ENCODE data around the gene BSPRY.
"Not testable (repeated sequence)": the region's sequence is repeated elsewhere in the genome, so short reads cannot be mapped to it uniquely, and the experiment has no call there.

Gene BSPRY

DNA sequence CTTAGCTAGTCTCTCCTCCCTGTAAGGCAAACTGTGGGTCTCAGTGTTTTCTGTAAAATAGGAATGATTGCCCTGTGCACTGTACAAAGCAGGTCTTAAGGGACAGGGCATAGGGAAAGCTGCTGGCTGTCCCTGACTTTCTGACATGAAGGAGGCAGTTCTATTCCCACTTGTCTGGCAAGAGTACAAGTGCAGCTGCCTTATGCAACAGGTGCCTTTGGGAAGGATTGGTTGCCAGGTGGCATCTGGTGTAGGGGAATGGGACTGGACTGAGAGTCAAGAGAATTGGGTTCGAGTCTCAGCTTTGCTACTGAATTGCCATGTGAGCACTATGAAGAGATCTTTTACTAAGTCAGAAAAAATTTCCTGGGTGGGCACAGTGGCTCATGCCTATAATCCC lies 10.0 kb downstream of the BSPRY start:
- TF ChIP-seq, protein P1, sequence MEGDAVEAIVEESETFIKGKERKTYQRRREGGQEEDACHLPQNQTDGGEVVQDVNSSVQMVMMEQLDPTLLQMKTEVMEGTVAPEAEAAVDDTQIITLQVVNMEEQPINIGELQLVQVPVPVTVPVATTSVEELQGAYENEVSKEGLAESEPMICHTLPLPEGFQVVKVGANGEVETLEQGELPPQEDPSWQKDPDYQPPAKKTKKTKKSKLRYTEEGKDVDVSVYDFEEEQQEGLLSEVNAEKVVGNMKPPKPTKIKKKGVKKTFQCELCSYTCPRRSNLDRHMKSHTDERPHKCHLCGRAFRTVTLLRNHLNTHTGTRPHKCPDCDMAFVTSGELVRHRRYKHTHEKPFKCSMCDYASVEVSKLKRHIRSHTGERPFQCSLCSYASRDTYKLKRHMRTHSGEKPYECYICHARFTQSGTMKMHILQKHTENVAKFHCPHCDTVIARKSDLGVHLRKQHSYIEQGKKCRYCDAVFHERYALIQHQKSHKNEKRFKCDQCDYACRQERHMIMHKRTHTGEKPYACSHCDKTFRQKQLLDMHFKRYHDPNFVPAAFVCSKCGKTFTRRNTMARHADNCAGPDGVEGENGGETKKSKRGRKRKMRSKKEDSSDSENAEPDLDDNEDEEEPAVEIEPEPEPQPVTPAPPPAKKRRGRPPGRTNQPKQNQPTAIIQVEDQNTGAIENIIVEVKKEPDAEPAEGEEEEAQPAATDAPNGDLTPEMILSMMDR (IDR thresholded peaks at IDR 0.05; ENCODE audit: insufficient read depth, low read depth, low read length, missing control alignments), result no peak
- no peak overlapping the region for H3K4me3 ChIP-seq (ENCODE audit: low read depth, low read length)
- DNase-seq (ENCODE audit: low read depth), result no peak

DNA sequence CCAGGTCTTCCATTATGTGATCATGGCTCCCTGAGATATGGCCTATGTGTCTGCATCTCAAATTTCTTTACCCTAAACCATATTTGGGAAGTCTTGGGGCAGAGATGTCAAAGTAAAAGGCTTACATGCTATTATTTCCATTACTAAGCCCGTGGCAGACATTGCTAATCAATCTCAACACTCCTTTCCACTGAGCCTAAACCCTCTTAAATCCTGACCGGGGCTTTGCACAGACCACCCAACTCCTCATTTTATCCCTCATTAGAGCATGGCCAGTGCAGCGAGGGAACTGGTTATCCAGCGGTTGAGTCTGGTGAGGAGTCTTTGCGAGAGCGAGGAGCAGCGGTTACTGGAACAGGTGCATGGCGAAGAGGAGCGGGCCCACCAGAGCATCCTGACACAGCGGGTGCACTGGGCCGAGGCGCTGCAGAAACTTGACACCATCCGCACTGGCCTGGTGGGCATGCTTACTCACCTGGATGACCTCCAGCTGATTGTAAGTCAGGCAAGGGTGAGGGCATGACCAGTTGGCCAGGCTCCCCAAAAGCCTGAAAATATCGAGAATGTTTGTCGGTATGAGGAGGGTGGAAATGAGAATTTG lies 11.0 kb downstream of the BSPRY start:
- H3K4me3 ChIP-seq (ENCODE audit: low read depth, low read length), result no peak overlapping the region
- DNase-seq (ENCODE audit: low read depth), result no peak
- TF ChIP-seq, protein P1 (IDR thresholded peaks at IDR 0.05; ENCODE audit: insufficient read depth, low read depth, low read length, missing control alignments), result no peak

DNA sequence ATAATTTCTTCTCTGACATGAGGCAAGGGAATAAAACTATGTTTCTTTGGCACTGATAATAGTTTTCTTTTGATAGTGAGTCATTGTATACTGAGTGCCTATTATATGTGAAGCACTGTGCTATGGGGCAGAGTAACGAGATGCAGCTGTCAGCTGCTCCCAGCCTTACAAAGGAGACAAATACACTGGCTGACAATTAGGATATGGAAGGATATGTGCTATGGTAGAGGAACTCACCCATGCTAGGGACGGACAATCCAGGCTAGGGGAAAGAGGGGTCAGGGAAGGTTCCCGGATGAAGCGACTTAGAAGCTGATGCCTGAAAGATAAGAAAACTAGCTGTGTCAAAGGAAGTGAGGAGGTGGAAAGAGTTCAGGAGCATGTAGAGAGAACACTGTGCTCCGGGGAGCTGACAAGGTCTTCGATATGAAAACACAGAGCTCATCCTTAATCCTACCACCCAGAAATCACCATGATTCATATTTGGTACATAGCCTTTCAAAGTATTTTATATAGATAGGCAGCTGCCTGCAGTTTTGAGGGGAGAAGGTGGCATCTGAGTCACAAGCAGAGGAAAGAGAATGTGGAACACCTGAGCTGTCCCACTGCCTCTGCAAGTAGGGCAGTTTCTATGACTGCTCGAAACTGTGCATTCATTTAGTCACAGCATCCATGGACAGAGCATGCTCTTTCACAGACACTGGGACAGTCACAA lies 12.1 kb downstream of the BSPRY start:
- H3K4me3 ChIP-seq (ENCODE audit: low read depth, low read length), result no peak overlapping the region
- DNase-seq (ENCODE audit: low read depth), result no peak
- TF ChIP-seq, protein P1 (IDR thresholded peaks at IDR 0.05; ENCODE audit: insufficient read depth, low read depth, low read length, missing control alignments), result no peak

DNA sequence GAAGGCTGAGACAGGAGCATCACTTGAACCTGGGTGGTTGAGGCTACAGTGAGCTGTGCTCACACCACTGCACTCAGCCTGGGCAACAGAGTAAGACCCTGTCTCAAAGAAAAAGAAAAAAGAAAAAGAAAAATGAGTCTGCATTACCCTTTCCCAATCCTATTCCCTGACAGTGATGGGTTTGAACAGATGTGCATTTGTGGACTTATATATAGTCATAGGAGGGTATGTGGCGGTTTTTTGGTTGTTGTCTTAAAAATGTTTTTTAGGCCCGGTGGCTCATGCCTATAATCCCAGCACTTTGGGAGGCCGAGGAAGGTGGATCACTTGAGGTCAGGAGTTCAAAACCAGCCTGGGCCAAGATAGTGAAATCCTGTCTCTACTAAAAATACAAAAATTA lies 14.0 kb downstream of the BSPRY start:
- TF ChIP-seq, protein P1 (IDR thresholded peaks at IDR 0.05; ENCODE audit: insufficient read depth, low read depth, low read length, missing control alignments), result no peak
- DNase-seq (ENCODE audit: low read depth), result no peak
- H3K4me3 ChIP-seq (ENCODE audit: low read depth, low read length), result no peak overlapping the region

DNA sequence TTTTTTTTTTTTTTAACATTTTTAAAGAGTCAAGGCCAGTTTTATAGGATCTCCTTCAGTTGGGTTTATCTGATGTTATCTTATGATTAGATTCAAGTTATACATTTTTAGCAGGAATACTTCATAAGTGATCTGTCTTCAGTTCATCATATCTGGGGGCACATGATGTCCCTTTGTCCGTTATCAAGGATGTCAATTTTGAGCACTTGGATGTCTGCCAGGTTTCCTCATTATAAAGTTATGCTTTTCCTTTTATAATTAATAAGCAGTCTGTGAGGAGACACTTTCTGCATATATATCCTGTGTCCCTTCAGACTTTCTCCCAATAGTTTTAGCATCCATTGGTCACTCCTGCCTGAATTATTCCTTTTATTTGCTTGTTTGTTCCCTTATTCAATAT lies 15.6 kb downstream of the BSPRY start:
- no peak overlapping the region for H3K4me3 ChIP-seq (ENCODE audit: low read depth, low read length)
- no peak for DNase-seq (ENCODE audit: low read depth)
- TF ChIP-seq, protein P1 (IDR thresholded peaks at IDR 0.05; ENCODE audit: insufficient read depth, low read depth, low read length, missing control alignments), result no peak

DNA sequence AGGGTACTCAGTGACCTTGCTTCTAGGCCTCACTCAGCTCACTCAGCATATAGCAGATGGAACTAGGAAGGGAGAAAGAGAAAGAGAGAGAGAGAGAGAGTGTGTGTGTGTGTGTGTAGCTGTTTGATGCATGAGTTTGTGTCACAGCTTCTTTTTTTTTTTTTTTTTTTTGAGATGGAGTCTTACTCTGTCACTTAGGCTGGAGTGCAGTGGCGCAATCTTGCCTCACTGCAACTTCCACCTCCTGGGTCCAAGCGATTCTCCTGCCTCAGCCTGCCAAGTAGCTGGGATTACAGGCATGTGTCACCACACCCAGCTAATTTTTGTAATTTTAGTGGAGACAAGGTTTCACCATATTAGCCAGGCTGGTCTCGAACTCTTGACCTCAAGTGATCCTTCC lies 16.3 kb downstream of the BSPRY start:
- not testable (repeated sequence) for DNase-seq (ENCODE audit: low read depth); H3K4me3 ChIP-seq (ENCODE audit: low read depth, low read length)

DNA sequence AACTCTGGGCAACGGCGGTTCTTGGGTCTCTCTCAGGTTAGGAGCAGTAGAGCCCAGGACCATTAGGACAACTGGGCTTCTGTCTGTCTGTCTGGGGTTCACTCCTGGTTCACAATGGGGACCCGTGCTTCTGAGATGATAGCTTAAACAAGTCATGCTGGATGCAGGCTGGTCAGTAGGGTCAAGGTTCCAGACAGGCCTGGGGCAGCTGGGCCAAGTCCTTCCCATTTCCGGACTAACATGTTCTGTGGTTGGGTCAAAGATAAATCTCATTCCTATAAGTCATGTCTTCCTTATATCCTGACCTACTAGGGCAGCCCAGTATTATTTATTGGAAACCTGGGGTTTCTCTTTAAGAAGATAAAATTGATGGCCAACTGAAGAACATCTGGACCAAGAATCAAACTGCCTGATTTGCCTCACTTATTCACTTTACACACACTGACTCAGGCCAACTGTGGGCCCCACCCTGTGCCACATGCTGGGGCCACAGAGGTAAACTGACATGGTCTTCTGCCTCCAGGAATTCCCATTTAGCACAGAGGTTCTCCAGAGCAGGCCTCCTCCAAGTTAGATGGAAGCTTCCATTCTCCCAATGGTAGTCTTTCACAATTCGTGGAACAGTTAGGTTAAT lies 19.1 kb downstream of the BSPRY start:
- H3K4me3 ChIP-seq (ENCODE audit: low read depth, low read length), result no peak overlapping the region
- TF ChIP-seq, protein P1 (IDR thresholded peaks at IDR 0.05; ENCODE audit: insufficient read depth, low read depth, low read length, missing control alignments), result no peak
- DNase-seq (ENCODE audit: low read depth), result no peak
